K562 (cell line): ENCODE measurements around the gene PNRC1.

Experiments used
- EP300 ChIP-seq: IDR thresholded peaks from 2 replicates; pipeline ENCODE4 v1.6.1; 2012; ENCODE audit warnings: low read length, improper control_type of control experiment
- FOXJ3 ChIP-seq: sonication (generic); formaldehyde crosslinking; IDR thresholded peaks from 2 replicates; pipeline ENCODE4 v1.4.0; 2020; ENCODE audit warnings: mild to moderate bottlenecking, missing genetic modification reagents
- HNRNPLL ChIP-seq: fragments of 200-400 bp; formaldehyde crosslinking; IDR thresholded peaks from 2 replicates; pipeline ENCODE4 v1.6.1; 2017; ENCODE audit warnings: low read length, low read depth, mild to moderate bottlenecking; ENCODE audit not compliant: poor library complexity, severe bottlenecking
- NFYB ChIP-seq: IDR thresholded peaks from 2 replicates; pipeline ENCODE4 v1.6.1; 2011; ENCODE audit warnings: mild to moderate bottlenecking, moderate library complexity; ENCODE audit not compliant: insufficient read length; ENCODE audit errors: extremely low read depth
- TAL1 ChIP-seq: fragments of 450-650 bp; IDR thresholded peaks from 2 replicates; pipeline ENCODE4 v1.6.1; 2016; ENCODE audit warnings: mild to moderate bottlenecking
- ZFX ChIP-seq: sonication (generic); formaldehyde crosslinking; IDR thresholded peaks from 2 replicates; pipeline ENCODE4 v1.8.0; 2022; ENCODE audit warnings: mild to moderate bottlenecking, missing genetic modification reagents, moderate library complexity
- ZZZ3 ChIP-seq: fragments of 450-650 bp; IDR thresholded peaks from 2 replicates; pipeline ENCODE4 v1.6.1; 2016; ENCODE audit warnings: antibody characterized with exemption, mild to moderate bottlenecking, moderate library complexity
- TF ChIP-seq, protein P1 (sequence below): sonication (generic); formaldehyde crosslinking; IDR thresholded peaks from 2 replicates; pipeline ENCODE4 v1.5.0; 2020; ENCODE audit warnings: missing genetic modification reagents
- TF ChIP-seq, protein P2 (sequence below): sonication (generic); formaldehyde crosslinking; IDR thresholded peaks from 2 replicates; pipeline ENCODE4 v1.8.1; 2022; ENCODE audit warnings: missing genetic modification reagents
- TF ChIP-seq, protein P3 (sequence below): fragments of 250-450 bp; sonication (Bioruptor Pico); IDR thresholded peaks from 2 replicates; pipeline ENCODE4 v1.8.0; 2022; ENCODE audit warnings: inconsistent platforms, mild to moderate bottlenecking, moderate library complexity, borderline replicate concordance

DNA sequence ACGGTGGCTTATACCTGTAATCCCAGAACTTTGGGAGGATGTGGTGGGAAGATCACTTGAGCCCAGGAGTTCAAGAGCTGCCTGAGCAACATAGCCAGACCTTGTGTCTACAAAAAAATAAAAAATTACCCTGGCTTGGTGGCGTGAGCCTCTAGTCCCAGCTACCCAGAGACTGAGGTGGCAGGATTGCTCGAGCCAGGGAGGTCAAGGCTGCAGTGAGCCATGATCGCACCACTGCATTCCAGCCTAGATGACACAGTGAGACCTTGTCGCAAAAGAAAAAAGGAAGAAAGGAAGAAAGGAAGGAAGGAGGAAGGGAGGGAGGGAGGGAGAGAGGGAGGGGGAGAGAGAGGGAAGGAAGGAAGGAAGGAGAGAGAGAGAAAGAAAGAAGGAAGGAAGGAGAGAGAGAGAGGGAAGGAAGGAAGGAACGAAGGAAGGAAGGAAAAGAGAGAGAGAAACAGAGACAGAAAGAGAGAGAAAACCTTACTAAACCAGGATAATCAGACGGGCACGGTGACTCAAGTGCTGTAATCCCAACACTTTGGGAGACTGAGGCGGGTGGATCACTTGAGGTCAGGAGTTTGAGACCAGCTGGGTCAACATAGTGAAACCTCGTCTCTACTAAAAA lies 10.9 kb upstream of the PNRC1 start:
- TF ChIP-seq FOXJ3 = no peak
- TF ChIP-seq NFYB = no peak
- TF ChIP-seq, protein P1, sequence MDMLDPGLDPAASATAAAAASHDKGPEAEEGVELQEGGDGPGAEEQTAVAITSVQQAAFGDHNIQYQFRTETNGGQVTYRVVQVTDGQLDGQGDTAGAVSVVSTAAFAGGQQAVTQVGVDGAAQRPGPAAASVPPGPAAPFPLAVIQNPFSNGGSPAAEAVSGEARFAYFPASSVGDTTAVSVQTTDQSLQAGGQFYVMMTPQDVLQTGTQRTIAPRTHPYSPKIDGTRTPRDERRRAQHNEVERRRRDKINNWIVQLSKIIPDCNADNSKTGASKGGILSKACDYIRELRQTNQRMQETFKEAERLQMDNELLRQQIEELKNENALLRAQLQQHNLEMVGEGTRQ = no peak
- TF ChIP-seq, protein P2, sequence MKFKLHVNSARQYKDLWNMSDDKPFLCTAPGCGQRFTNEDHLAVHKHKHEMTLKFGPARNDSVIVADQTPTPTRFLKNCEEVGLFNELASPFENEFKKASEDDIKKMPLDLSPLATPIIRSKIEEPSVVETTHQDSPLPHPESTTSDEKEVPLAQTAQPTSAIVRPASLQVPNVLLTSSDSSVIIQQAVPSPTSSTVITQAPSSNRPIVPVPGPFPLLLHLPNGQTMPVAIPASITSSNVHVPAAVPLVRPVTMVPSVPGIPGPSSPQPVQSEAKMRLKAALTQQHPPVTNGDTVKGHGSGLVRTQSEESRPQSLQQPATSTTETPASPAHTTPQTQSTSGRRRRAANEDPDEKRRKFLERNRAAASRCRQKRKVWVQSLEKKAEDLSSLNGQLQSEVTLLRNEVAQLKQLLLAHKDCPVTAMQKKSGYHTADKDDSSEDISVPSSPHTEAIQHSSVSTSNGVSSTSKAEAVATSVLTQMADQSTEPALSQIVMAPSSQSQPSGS = no peak
- TF ChIP-seq TAL1 = no peak
- TF ChIP-seq ZZZ3 = no peak
- TF ChIP-seq, protein P3, sequence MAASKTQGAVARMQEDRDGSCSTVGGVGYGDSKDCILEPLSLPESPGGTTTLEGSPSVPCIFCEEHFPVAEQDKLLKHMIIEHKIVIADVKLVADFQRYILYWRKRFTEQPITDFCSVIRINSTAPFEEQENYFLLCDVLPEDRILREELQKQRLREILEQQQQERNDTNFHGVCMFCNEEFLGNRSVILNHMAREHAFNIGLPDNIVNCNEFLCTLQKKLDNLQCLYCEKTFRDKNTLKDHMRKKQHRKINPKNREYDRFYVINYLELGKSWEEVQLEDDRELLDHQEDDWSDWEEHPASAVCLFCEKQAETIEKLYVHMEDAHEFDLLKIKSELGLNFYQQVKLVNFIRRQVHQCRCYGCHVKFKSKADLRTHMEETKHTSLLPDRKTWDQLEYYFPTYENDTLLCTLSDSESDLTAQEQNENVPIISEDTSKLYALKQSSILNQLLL = no peak
- no peak for TF ChIP-seq EP300
- no peak for TF ChIP-seq ZFX (CRISPR knock-in tag)
- no peak for TF ChIP-seq HNRNPLL
